Adrenal gland (tissue), 5 donors: ENCODE data around the gene RPS6KA1.

ENCODE experiments used
- CTCF ChIP-seq, 6 experiments: fragments of 450-650 bp in 4 of 6; fragments of 200-600 bp in 2 of 6; sonication (generic) in 1 of 6; IDR thresholded peaks; 1 replicate in 5 of 6; 2 replicates in 1 of 6; pipeline versions ENCODE4 v1.5.1 to v1.8.0; 2016 to 2021; ENCODE audit warnings: antibody characterized with exemption in 6 of 6, mild to moderate bottlenecking in 2 of 6, moderate library complexity in 1 of 6
- POLR2A ChIP-seq, 2 donors: fragments of 450-650 bp; IDR thresholded peaks; one replicate each; pipeline ENCODE4 v1.6.1; 2017; ENCODE audit warnings: antibody characterized with exemption in 2 of 2, mild to moderate bottlenecking in 2 of 2, moderate library complexity in 1 of 2
- donor health status: DM: no; HTN: no; CAD: no.

GRCh38 chr1:26540351-26540750 lies 10.8 kb downstream of the RPS6KA1 start:
- no peak for TF ChIP-seq CTCF (IDR thresholded peaks at IDR 0.05)
- TF ChIP-seq POLR2A (IDR thresholded peaks at IDR 0.05) = no peak
